Endodermal cell (in vitro differentiated cells): ENCODE results near the gene LAMC1. TPM values are rescaled to one million over a fixed set of nuclear protein-coding genes. Genes with fewer than 3 reads are reported as not detected.

Experiments used
- DNase-seq: peaks from one replicate; pipeline ENCODE4 v3.0.0-alpha.2; 2017
- H3K27ac ChIP-seq: 2 replicates; pipeline ENCODE4 v1.5.1; 2013; ENCODE audit warnings: mild to moderate bottlenecking, low read depth, low read length, moderate library complexity
- H3K27me3 ChIP-seq: 2 replicates; pipeline ENCODE4 v1.6.1; 2013; ENCODE audit warnings: mild to moderate bottlenecking, low read length, moderate library complexity; ENCODE audit not compliant: insufficient read depth, control insufficient read depth, poor library complexity, severe bottlenecking
- H3K36me3 ChIP-seq: 2 replicates; pipeline ENCODE4 v1.7.0; 2013; ENCODE audit warnings: mild to moderate bottlenecking, low read length, moderate library complexity; ENCODE audit not compliant: control insufficient read depth, insufficient read depth
- H3K4me1 ChIP-seq: one replicate; pipeline ENCODE4 v1.7.0; 2013; ENCODE audit warnings: low read length; ENCODE audit not compliant: control insufficient read depth, insufficient read depth
- H3K4me3 ChIP-seq: 2 replicates; pipeline ENCODE4 v1.5.1; 2013; ENCODE audit warnings: mild to moderate bottlenecking, low read length, moderate library complexity
- H3K9ac ChIP-seq: 2 replicates; pipeline ENCODE4 v1.6.1; 2013; ENCODE audit warnings: mild to moderate bottlenecking, low read length, moderate library complexity; ENCODE audit not compliant: poor library complexity, severe bottlenecking; ENCODE audit errors: extremely low read depth
- H3K9me3 ChIP-seq: 2 replicates; pipeline ENCODE4 v1.6.1; 2013; ENCODE audit warnings: mild to moderate bottlenecking, low read length, moderate library complexity; ENCODE audit not compliant: control insufficient read depth
- H3K27ac Mint-ChIP-seq: 2 replicates; pipeline ENCODE4 v1.8.0; 2020; ENCODE audit warnings: mixed read lengths
- H3K27me3 Mint-ChIP-seq: 2 replicates; pipeline ENCODE4 v1.8.0; 2021; ENCODE audit warnings: mild to moderate bottlenecking, mixed read lengths; ENCODE audit not compliant: insufficient read depth
- H3K36me3 Mint-ChIP-seq: 2 replicates; pipeline ENCODE4 v1.8.0; 2020; ENCODE audit warnings: low read depth, mixed read lengths
- H3K4me1 Mint-ChIP-seq: 2 replicates; pipeline ENCODE4 v1.8.0; 2020; ENCODE audit warnings: mixed read lengths
- H3K4me3 Mint-ChIP-seq: 2 replicates; pipeline ENCODE4 v1.8.0; 2020; ENCODE audit warnings: mild to moderate bottlenecking, moderate library complexity, mixed read lengths
- H3K9me3 Mint-ChIP-seq: 2 replicates; pipeline ENCODE4 v1.8.0; 2020; ENCODE audit warnings: mild to moderate bottlenecking, mixed read lengths
- CTCF ChIP-seq: fragments of 200-600 bp; sonication (generic); conservative IDR thresholded peaks from 2 replicates; pipeline ENCODE4 v1.5.0; 2021; ENCODE audit warnings: antibody characterized with exemption, mild to moderate bottlenecking
- WGBS, 2 experiments: methylation state at CpG; one replicate each; pipeline versions ENCODE4 v1.1.5 to v1.1.7; 2013; ENCODE audit warnings: missing lambda C conversion rate in 2 of 2, mixed read lengths in 1 of 2; ENCODE audit not compliant: insufficient coverage in 1 of 2, insufficient read length in 1 of 2; 5-methylcytosine and 5-hydroxymethylcytosine counted together
- total RNA-seq, 2 donors: library from RNA; stranded (reverse); fragmentation: NEBNext Ultra II Directional in 1 of 2; extraction: Animal tissue kit (Norgen Biotek cat#: 25700) in 1 of 2; gene quantifications; 2 replicates in 1 of 2; 3 replicates in 1 of 2; pipeline ENCODE4 v1.2.1, GENCODE V29; 2021

The LAMC1 gene
- total RNA-seq, 2 donors from 2014 or later, result 47.9 to 58.8 TPM

DNA sequence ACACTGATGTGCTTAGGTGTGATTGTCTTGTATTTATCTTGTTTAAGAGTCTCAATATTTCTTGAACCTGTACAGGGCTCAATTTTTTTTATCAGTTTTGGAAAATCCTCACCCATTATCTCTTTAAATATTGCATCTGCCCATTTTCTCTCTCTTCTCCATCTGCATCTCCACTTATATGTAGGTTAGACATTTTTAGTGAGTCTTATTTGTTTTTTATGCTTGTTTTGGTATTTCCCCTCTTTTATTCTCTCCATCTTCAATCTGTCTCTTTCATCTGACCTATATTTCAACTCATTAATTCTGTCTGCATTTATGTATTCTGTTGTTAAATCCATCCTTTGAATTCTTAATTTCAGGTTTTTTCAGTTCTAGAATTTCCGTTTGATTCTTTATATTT, 37.3 kb upstream of the LAMC1 start:
- Histone ChIP-seq H3K36me3 (no peaks in the 10 kb centered on the region), H3K9me3 (no peaks in the 10 kb centered on the region), H3K27me3 (no peaks in the 10 kb centered on the region), H3K4me1 (no peaks in the 10 kb centered on the region), H3K4me3 (no peak overlapping the region), H3K9ac (no peak overlapping the region), H3K27ac (no peak overlapping the region)
- TF ChIP-seq CTCF, result no peak
- Mint-ChIP-seq H3K4me1 (no peaks in the 10 kb centered on the region), H3K9me3 (peaks cover 5% of the 10 kb centered on the region), H3K4me3 (no peak overlapping the region), H3K27me3 (no peaks in the 10 kb centered on the region), H3K27ac (no peak overlapping the region), H3K36me3 (no peaks in the 10 kb centered on the region)
- 89% methylated on average over 1 of the region's 1 CpG; no CpG with 5 or more reads in 1 of the 2 experiments for WGBS, 2 experiments
- DNase-seq, result no peak

GRCh38 chr1:182990413-182991144, 32.6 kb upstream of the LAMC1 start:
- H3K27ac Mint-ChIP-seq, result no peak overlapping the region
- no peaks in the 10 kb centered on the region for H3K36me3 ChIP-seq
- 82 to 94% methylated on average over 6 to 7 of the region's 7 CpGs for WGBS, 2 experiments

DNA sequence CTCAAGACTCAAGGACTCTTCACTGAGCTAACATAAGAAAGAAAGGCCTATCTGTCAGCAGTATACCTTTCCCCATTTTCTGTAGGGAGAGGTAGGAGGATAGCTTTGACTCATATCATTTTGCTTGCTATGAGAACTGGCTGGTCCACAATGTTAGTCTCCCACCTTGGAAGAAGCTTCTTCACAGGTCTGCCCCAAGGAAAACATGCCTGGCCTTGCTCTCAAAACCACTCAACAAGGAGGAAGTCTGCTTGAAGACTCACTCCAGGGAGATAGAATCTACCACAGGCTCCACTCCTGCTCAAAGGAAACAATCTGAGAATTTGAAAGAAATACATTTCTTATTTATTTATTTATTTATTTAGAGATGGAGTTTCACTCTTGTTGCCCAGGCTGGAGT, 29.5 kb upstream of the LAMC1 start:
- DNase-seq, result no peak
- H3K9ac ChIP-seq, result no peak overlapping the region
- H3K4me3 ChIP-seq, result no peak overlapping the region
- no peaks in the 10 kb centered on the region for H3K36me3 Mint-ChIP-seq
- H3K27me3 ChIP-seq, result peaks cover 4% of the 10 kb centered on the region
- H3K4me1 ChIP-seq, result no peaks in the 10 kb centered on the region
- peaks cover 4% of the 10 kb centered on the region for H3K4me1 Mint-ChIP-seq
- no peak overlapping the region for H3K4me3 Mint-ChIP-seq
- H3K27ac Mint-ChIP-seq, result no peak overlapping the region
- no peak overlapping the region for H3K27ac ChIP-seq
- no peaks in the 10 kb centered on the region for H3K36me3 ChIP-seq
- H3K27me3 Mint-ChIP-seq, result peaks cover 20% of the 10 kb centered on the region
- TF ChIP-seq CTCF, result no peak
- no peaks in the 10 kb centered on the region for H3K9me3 ChIP-seq
- no peaks in the 10 kb centered on the region for H3K9me3 Mint-ChIP-seq

More at GRCh38 chr1:182990413-182991144, 32.6 kb upstream of the LAMC1 start:
- H3K36me3 Mint-ChIP-seq, result no peaks in the 10 kb centered on the region
- H3K27me3 ChIP-seq, result peaks cover 4% of the 10 kb centered on the region
- H3K9ac ChIP-seq, result no peak overlapping the region
- H3K27me3 Mint-ChIP-seq, result peaks cover 9% of the 10 kb centered on the region
- H3K9me3 Mint-ChIP-seq, result no peaks in the 10 kb centered on the region
- no peaks in the 10 kb centered on the region for H3K4me1 ChIP-seq
- H3K4me3 Mint-ChIP-seq, result no peak overlapping the region
- no peak for DNase-seq
- no peak overlapping the region for H3K4me3 ChIP-seq
- no peaks in the 10 kb centered on the region for H3K4me1 Mint-ChIP-seq
- no peak overlapping the region for H3K27ac ChIP-seq
- no peaks in the 10 kb centered on the region for H3K9me3 ChIP-seq
- no peak for TF ChIP-seq CTCF
